Smooth muscle cell (in vitro differentiated cells): Measurements from ENCODE around the gene RBKS. TPM values are rescaled to one million over a fixed set of nuclear protein-coding genes. Genes with fewer than 3 reads are reported as not detected.
"Not testable (repeated sequence)": the region's sequence is repeated elsewhere in the genome, so short reads cannot be mapped to it uniquely, and the experiment has no call there.

ENCODE experiments used
- DNase-seq: peaks from one replicate; lab custom pipeline; 2025; ENCODE audit not compliant: unreplicated experiment; lab: John Stamatoyannopoulos, UW
- H2AFZ ChIP-seq: fragments of 200-600 bp; sonication (generic); 2 replicates; pipeline ENCODE4 v1.6.0; 2016; ENCODE audit warnings: antibody characterized with exemption, low read depth, mild to moderate bottlenecking
- H3F3A ChIP-seq: fragments of 200-600 bp; sonication (generic); 2 replicates; pipeline ENCODE4 v1.6.0; 2017; ENCODE audit warnings: antibody characterized with exemption, low read depth
- H3K27ac ChIP-seq: fragments of 200-600 bp; sonication (generic); 2 replicates; pipeline ENCODE4 v1.5.1; 2016; ENCODE audit warnings: low read depth, mild to moderate bottlenecking
- H3K27me3 ChIP-seq: fragments of 200-600 bp; sonication (generic); 2 replicates; pipeline ENCODE4 v1.6.1; 2016; ENCODE audit warnings: low read depth, mild to moderate bottlenecking
- H3K36me3 ChIP-seq: fragments of 200-600 bp; sonication (generic); 2 replicates; pipeline ENCODE4 v1.5.1; 2016; ENCODE audit warnings: low read depth
- H3K4me1 ChIP-seq: fragments of 200-600 bp; sonication (generic); 2 replicates; pipeline ENCODE4 v1.5.1; 2016; ENCODE audit warnings: low read depth
- H3K4me2 ChIP-seq: fragments of 200-600 bp; sonication (generic); 2 replicates; pipeline ENCODE4 v1.6.0; 2016; ENCODE audit warnings: mild to moderate bottlenecking
- H3K4me3 ChIP-seq: fragments of 200-600 bp; sonication (generic); 2 replicates; pipeline ENCODE4 v1.5.1; 2016; ENCODE audit warnings: mild to moderate bottlenecking
- H3K79me2 ChIP-seq: fragments of 200-600 bp; sonication (generic); 2 replicates; pipeline ENCODE4 v1.6.0; 2016; ENCODE audit warnings: low read depth, mild to moderate bottlenecking
- H3K9ac ChIP-seq: fragments of 200-600 bp; sonication (generic); 2 replicates; pipeline ENCODE4 v1.6.0; 2016; ENCODE audit warnings: low read depth
- H3K9me3 ChIP-seq: fragments of 200-600 bp; sonication (generic); replicated peaks from 2 replicates; pipeline ENCODE4 v1.5.1; 2016; ENCODE audit warnings: low read depth
- H4K20me1 ChIP-seq: fragments of 200-600 bp; sonication (generic); 2 replicates; pipeline ENCODE4 v1.6.0; 2016; ENCODE audit warnings: low read depth
- CTCF ChIP-seq: fragments of 200-600 bp; sonication (generic); IDR thresholded peaks from 2 replicates; pipeline ENCODE4 v1.5.1; 2017; ENCODE audit warnings: borderline replicate concordance, mild to moderate bottlenecking, antibody characterized with exemption; ENCODE audit not compliant: insufficient read depth, poor library complexity, severe bottlenecking
- WGBS: methylation state at CpG from one replicate; pipeline ENCODE4 v1.1.7; 2016; ENCODE audit warnings: low lambda C conversion rate; 5-methylcytosine and 5-hydroxymethylcytosine counted together
- polyA plus RNA-seq: library from polyadenylated mRNA; unstranded; fragments of >200 nt; fragmentation: Nextera tagmentation; extraction: Ambion mirVana; gene quantifications from 2 replicates; pipeline ENCODE4 v1.2.1, GENCODE V29; 2016
- total RNA-seq: library from RNA; depleted of rRNA; stranded (reverse); fragments of >200 nt; gene quantifications from 2 replicates; pipeline ENCODE4 v1.2.3, GENCODE V29; 2014

The RBKS gene
- total and polyA plus RNA-seq, 2 experiments from 2014 or later: 1.0 to 3.3 TPM

- Histone ChIP-seq H3K4me1 (peaks cover 6% of the 10 kb centered on the region), H3K79me2 (no peaks in the 10 kb centered on the region), H2AFZ (no peak overlapping the region), H3K4me3 (no peak overlapping the region), H3F3A (no peaks in the 10 kb centered on the region), H3K4me2 (no peak overlapping the region), H3K27ac (peak overlapping the region; percentile 33), H4K20me1 (no peaks in the 10 kb centered on the region), H3K9ac (no peak overlapping the region), H3K9me3 (no peaks in the 10 kb centered on the region), H3K27me3 (no peaks in the 10 kb centered on the region), H3K36me3 (peaks cover 3% of the 10 kb centered on the region)
- TF ChIP-seq CTCF: no peak
- no peak for DNase-seq
- 87% methylated on average over 1 of the region's 1 CpG for WGBS
Observed at GRCh38 chr2:27885234-27885633, 5.0 kb downstream of the RBKS start.

DNA sequence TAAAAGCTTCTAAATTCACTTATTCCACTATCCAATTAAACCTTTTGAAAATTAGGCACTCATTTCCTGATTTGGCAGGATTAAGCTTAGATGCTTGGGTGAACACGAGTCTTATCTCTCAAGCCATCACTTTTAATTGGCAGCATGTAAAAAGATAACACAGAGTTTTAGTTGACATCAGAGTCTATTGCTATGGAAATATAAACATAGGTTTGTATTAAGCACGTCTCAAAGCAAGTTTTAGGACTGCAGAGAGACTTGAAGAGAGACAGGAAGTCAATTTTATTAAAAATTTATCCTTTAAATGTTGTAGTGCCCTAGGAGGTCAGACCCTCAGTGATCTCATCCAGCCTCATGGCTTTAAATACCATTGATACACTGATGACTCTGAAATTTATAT lies 5.6 kb downstream of the RBKS start:
- Histone ChIP-seq H3K9me3 (no peaks in the 10 kb centered on the region), H3F3A (no peaks in the 10 kb centered on the region), H3K9ac (no peak overlapping the region), H3K36me3 (peaks cover 3% of the 10 kb centered on the region), H4K20me1 (no peaks in the 10 kb centered on the region), H3K4me3 (no peak overlapping the region), H3K27me3 (no peaks in the 10 kb centered on the region), H3K27ac (no peak overlapping the region), H3K4me1 (peaks cover 4% of the 10 kb centered on the region), H2AFZ (no peak overlapping the region), H3K4me2 (no peak overlapping the region), H3K79me2 (no peaks in the 10 kb centered on the region)
- DNase-seq: no peak
- no peak for TF ChIP-seq CTCF
- WGBS: 11% methylated on average over 2 of the region's 2 CpGs

GRCh38 chr2:27882584-27882922 lies 7.6 kb downstream of the RBKS start:
- H3K27ac ChIP-seq, H4K20me1 ChIP-seq, H3K4me3 ChIP-seq, DNase-seq, H3K9ac ChIP-seq, H3K9me3 ChIP-seq, H3K27me3 ChIP-seq, H3K4me1 ChIP-seq, H3F3A ChIP-seq, H2AFZ ChIP-seq, H3K79me2 ChIP-seq, H3K4me2 ChIP-seq, H3K36me3 ChIP-seq: not testable (repeated sequence)
- 81% methylated on average over 1 of the region's 1 CpG for WGBS

- H3K27ac ChIP-seq, H3F3A ChIP-seq, H3K27me3 ChIP-seq, H3K4me3 ChIP-seq, H3K4me2 ChIP-seq, H3K9me3 ChIP-seq, H4K20me1 ChIP-seq, DNase-seq, H3K9ac ChIP-seq, H2AFZ ChIP-seq, H3K4me1 ChIP-seq, H3K36me3 ChIP-seq, H3K79me2 ChIP-seq: not testable (repeated sequence)
- WGBS: 89% methylated on average over 4 of the region's 4 CpGs
Observed at GRCh38 chr2:27881815-27882583, 8.2 kb downstream of the RBKS start.
